GM19467 (cell line): ENCODE data around the gene COLEC11.
"Not testable (repeated sequence)": the region's sequence is repeated elsewhere in the genome, so short reads cannot be mapped to it uniquely, and the experiment has no call there.

ENCODE experiments used
- ATAC-seq: cut with Tn5 transposase; IDR thresholded peaks from one replicate; pipeline ENCODE4 v1.9.1; 2021; ENCODE audit warnings: mild to moderate bottlenecking, moderate library complexity; ENCODE audit not compliant: unreplicated experiment

Gene COLEC11

DNA sequence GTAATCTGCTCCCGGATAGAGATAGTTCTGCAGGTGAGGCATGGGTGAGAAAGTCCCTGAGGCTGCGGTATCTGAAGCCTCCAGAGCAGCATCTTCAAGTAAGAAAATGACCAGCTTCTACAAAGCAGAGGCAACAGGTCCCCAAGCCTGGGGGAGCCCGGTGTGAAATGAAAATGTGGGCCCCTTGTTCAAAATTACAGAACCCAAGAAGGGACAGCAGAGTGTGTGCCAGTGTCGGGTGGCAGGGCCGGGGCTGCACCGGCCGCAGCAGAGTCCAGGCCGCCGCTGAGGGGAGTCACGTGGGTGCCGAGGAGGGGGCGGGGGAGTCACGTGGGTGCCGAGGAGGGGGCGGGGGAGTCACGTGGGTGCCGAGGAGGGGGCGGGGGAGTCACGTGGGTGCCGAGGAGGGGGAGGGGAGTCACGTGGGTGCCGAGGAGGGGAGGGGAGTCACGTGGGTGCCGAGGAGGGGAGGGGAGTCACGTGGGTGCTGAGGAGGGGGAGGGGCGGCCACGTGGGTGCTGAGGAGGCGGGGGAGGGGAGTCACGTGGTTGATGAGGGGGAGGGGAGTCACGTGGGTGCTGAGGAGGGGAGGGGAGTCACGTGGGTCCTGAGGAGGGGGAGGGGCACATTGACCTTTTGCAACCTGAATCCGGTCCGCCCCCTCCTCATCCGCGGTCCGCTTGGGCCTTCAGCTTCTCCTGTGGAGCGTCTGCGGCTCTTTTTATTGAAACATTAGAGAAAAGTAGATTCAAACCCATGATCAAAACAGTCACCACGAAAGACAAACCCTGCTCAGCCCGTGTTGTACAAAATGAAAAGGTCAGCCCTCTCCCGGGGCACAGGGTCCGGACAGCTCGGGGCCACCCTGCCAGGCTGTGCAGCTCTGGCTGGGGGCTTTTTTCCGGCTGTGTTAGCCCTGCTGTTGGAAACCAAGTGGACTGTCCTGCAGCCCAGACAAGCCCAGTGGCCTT lies 10.4 kb downstream of the COLEC11 start:
- no peak for ATAC-seq

DNA sequence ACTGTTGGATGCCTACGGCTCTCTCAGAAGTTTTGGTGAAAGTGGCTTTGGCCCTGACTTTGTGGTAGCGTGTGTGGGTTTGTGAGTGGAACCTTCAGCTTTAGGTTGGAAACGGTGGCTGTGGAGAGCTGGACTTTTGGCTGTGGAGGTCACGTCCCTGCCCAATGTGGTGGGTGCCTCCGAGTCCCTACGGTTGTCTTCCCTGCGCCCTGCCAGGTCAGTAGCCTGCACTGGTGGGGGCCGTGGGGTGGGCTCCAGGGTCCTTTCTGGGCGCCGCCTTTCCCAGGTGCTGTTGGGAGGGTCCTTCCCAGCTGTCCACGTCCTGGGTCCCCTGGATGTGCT lies 11.1 kb downstream of the COLEC11 start:
- ATAC-seq: no peak

DNA sequence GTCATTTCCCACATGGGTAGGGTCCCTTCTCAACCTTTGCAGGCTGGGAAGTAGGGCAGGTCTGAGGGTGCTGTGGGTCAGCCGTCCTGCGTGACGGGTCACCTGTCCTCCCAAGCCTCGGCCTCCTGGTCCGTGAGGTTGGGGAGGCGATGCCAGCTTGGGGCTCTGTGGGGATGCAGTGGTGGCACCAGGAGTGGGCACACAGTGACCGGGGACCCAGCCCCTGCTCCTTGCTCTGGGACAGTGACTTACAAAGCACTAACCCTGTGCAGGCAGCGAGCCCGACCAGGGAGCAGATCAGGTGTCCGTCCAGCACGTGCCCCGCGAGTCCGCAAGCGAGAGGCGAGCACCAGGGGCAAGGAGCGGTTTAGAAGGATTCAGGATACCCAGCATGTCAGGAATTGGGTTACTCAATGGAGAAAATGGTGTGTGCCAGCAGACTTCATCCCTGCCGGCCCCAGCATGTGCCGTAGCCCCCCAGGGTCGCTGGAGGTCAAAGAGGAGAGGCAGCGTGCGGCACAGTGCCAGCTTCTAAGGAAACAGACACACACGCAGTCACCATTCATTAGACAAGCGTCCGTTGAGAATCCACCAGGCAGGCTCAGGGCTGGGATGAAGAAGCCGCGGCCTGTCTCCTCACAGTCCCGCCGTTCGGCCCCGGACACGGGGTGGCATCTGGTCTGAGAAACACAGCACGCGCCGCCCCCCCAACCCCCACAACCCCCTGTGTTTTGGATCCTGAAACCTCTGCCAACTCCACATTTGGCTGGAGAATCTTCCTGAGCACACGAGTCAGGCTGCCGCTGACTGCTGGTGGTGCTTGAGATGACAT lies 11.7 kb downstream of the COLEC11 start:
- ATAC-seq: no peak

DNA sequence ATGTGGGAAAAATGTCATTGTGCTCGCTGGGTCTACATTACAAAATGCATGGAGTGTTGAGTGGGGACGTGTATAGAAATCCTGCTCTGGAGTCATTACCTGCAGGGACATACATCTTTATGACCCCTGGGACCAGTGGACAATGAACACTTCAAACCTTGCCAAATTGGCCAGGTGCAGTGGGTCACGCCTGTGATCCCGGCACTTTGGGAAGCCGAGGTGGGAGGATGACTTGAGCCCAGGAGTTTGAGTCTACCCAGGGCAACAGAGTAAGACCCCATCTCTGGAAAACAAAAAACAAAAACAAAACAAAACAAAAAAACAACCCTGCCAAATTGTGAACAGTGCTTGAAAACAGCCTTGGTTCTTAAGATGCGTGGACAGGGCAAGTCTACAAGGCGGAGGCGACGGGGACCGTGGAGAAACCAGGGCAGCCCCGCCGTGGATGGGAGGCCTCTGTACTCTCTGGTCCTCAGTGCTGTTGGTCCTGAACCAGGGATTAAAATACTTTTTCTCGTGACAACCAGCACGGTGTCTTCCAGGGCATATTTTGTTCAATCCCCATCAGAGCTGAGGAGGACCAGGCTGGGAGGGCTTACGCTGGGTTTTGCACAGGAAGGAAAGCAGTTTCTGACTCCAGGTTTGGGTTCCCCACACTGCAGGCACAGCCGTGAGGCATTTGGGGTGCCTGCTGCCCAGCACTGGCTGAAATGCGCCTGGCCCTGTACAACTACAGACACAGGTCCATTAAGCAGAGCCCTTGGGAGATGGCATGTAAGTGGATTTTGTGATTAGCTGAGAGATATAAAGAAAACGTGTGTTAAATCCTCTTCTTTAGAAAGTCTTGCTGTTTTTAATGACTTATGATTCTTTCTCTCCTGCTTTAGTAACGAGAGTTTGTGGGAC lies 13.7 kb downstream of the COLEC11 start:
- ATAC-seq: no peak

DNA sequence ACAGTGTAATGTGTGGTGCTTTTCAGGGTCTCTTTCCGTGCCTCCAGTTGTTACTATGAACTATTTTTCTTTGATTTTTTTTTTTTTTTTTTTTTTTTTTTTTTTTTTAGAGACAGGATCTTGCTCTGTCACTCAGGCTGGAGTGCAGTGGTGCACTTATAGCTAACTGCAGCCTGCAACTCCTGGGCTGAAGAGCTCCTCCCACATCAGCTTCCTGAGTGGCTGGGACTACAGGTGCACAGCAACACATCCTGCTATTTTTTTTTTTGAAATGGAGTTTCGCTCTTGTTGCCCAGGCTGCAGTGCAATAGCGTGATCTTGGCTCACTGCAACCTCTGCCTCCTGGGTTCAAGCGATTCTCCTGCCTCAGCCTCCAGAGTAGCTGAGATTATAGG lies 14.4 kb downstream of the COLEC11 start:
- not testable (repeated sequence) for ATAC-seq

DNA sequence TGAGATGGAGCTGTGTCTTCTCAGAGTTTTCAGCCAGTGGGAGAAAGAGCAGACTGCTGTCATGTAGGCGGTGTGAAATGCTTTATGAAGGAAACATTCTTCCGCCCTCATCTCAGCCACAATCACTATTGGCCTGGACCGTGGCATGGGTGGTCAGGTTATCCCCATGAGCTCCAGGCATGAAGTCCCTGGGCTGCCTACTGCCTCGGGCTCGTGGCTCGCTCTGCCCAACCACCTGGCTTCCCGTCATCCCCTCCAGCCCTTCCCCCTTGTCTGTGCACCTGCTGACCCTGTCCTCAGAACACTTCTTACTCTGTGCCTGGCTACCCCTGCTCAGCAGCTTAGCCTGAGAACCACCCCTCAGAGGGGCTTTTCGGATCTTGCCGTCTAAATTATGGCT lies 15.5 kb downstream of the COLEC11 start:
- ATAC-seq: no peak

DNA sequence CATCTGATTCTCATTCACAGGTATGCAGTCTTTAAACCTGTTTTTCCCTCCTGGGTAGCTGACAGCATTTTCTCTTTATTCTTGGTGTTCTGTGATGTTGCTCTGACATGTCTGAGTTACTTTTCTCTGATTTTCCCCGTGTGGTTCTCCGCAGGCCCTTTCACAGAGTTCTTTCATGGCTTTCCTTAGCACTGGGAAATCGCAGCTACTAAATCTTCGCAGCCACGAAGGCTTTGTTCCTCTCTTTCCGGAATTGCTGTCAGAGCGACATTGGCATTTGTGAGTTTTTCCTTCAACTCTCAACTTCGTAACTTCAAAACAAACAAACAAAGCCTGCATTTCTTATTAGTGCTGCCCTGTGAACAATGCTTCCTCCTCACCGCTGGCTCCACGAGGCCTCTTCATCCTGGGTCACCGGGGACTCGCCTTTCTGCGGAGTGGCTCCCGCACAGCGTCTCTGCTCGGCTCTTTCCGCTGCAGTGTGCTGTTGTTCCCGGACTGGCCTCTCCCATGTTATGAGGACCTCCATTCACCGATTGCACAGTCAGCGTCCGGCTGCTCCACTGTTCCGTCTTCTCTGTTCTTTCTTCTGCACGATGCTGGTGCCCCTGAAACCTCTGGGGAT lies 16.1 kb downstream of the COLEC11 start:
- ATAC-seq: no peak

DNA sequence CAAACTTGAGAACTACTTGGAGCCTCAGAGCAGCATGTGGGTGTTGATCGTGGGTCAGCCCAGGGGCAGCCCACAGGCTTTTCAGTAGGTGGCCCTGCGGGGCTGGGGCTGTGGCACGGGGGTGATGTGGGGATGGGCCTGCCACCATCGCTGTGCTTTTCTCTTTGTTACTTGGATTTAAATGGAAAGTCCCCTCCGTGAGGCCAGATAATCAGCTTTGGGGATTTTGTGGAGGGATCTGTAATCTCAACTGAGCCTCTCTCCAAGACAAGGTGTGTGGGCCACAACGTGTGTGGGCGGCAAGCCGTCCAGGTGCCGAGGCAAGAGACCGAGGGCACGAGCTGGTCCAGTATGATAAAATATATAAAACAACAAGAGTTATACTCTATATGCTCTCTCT lies 16.7 kb downstream of the COLEC11 start:
- no peak for ATAC-seq

DNA sequence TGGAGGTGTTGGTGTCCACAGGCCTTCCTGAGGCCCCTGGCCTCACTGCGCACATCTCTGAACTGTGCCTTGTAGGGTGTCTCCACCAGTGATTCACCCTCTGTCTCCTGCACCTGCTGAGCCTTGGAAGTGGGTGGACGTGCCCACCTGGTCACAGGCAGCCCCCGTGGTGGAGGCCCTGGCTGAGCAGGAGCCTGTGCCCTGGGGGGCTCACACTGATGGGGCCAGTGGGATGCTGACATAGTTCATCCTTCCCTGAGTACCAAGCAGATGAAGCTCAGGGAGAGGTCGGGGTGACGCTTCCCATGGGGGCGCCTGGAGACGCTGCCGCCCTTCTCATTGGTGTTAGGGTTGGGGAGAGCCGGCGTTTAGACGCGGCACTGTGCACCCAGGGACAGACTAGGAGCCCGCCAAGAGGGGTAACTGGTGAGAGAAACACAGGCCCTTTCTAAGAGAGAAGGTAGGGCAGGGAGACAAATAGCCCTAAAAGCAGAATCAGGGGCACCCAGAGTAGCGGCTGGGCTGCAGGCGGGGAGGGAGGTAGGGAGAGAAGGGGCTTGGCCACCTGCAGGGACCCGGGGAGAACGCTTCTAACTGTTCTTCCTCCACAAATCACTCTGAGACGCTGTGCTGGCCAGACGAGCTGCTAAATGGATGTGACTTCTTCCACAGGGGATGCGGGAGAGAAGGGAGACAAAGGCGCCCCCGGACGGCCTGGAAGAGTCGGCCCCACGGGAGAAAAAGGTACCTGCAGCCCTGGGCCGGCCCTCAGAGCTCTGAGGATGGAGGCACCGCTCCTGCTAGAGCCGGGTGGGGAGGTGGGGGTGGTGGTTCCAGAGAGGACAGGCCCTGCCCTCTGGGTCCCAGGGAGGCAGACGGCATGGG lies 18.0 kb downstream of the COLEC11 start:
- ATAC-seq: no peak

DNA sequence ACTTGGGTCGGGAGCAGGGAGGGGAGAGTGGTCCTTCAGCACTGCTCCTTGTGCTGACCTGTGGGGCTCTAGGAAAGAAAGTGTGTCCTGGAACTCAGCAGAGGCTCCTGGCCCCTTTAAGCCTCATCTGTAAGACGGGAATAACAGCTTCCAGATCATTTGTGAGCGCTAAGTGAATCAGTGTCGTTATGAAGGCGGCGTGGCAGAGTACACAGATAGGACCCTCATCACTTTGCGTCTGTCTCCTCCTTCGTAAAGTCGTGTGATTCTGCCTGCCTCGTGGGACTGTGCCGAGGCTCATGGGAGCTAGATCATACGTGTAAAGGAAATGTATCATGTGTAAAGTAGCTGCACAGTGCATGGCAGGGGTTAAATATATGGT lies 18.6 kb downstream of the COLEC11 start:
- no peak for ATAC-seq

DNA sequence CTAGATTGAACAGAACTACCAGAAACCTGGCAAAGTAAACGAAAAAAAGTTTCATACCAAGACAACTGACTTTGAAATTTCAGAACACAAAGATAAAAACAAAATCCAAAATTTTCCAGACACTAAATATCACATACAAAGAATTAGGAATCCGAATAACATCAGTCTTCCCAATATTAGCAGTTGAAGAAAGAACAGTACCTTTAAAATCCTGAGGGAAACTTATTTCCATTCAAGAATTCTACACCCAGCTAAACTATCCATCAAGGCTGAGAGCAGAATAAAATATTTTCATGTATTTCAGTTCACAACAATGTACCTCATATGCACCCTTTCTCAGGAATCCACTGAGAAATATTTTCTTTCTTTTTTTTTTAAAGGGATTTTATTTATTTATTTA lies 19.8 kb downstream of the COLEC11 start:
- ATAC-seq: not testable (repeated sequence)

DNA sequence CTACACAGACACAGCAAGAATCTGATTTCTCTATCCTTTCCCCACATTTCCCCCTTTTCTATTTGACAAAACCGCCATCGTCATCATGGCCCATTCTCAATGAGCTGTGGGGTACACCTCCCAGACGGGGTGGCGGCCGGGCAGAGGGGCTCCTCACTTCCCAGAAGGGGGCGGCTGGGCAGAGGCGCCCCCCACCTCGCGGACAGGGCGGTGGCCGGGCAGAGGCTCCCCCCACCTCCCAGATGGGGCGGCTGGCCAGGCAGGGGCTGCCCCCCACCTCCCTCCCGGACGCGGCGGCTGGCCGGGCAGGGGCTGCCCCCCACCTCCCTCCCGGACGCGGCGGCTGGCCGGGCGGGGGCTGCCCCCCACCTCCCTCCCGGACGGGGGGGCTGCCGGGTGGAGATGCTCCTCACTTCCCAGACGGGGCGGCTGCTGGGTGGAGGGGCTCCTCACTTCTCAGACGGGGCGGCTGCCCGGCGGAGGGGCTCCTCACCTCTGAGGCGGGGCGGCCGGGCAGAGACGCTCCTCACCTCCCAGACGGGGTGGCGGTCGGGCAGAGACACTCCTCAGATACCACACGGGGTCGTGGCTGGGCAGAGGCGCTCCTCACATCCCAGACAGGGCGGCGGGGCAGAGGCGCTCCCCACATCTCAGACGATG lies 20.8 kb downstream of the COLEC11 start:
- ATAC-seq: not testable (repeated sequence)

DNA sequence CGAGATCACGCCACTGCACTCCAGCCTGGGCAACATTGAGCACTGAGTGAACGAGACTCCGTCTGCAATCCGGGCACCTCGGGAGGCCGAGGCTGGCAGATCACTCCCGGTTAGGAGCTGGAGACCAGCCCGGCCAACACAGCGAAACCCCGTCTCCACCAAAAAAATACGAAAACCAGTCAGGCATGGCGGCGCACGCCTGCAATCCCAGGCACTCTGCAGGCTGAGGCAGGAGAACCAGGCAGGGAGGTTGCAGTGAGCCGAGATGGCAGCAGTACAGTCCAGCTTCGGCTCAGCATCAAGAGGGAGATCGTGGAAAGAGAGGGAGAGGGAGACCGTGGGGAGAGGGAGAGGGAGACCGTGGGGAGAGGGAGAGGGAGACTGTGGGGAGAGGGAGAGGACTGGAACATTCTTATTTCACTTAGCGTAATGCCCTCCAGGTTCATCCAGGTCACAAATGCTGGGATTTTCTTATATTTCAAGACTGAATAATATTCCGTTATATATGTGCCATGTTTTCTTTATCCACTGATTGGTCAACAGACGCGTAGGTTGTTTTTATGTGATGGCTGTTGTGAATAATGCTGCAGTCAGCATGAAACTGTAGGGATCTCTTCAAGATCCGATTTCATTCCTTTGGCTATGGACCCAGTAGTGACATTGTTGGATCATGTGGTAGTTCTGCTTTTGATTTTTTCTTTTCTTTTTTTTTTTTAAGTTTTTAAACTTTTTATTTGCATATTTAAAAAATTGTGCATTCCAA lies 21.7 kb downstream of the COLEC11 start:
- not testable (repeated sequence) for ATAC-seq

DNA sequence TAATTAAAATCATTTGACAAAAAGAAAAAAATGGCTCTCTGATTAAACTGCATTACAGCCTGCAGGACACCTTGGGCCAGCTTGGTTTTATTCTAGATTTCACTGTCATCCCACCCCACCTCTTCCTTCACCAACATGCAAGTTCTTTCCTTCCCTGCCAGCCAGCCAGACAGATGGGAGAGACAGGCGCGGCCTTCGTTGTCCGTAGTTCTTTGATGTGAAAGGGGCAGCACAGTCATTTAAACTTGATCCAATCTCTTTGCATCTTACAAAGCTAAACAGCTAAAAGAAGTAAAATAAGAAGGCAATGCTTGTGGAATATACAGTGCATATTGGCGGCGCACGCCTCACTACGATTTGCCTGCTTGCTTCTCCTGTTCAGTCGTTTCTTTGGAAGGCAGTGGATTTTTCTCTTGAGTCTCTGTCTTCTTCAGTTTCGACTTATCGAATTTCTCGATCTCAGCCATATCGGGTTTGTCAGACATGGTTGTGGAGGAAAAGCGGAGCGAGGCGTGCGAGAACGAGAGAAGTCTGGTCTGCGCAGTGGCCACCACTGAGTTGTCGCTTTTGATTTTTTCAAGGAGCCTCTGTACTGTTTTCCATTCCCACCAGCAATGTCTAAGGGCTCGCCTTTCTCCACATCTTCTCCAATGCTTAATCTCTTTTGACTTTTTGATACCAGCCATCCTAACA lies 22.4 kb downstream of the COLEC11 start:
- no peak for ATAC-seq

DNA sequence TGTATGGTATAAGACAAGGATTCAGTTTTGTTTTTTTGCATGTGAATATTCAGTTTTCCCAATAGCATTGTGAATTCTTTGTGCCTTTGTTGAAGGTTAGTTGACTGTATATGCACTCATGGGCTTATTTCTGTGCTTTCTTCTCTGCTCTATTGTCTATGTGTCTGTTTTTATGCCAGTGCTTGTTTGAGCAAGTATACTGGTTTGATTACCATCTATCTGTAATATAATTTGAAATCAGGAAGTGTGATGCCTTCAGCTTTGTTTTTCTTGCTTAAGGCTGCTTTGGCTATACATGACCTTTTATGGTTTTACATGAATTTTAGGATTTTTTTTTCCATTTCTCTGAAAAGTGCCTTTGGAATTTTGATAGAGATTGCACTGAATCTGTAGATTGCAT lies 23.5 kb downstream of the COLEC11 start:
- no peak for ATAC-seq

DNA sequence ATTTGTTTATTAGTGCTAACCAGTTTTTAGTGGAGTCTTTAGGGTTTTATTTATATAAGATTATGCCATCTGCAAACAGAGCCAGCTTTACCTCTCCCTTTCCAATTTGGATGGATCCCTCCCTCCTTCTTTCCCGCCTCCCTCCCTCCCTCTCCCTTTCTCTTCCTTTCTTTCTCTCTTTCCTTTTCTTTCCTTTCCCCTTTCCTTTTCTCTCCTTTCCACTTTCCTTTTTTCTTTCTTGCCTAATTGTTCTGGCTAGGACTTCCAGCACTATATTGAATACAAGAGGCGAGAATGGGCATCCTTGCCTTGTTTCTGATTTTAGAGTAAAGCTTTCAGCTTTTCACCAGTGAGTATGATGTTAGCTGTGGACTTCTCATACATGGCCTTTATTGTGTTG lies 24.1 kb downstream of the COLEC11 start:
- ATAC-seq: no peak

DNA sequence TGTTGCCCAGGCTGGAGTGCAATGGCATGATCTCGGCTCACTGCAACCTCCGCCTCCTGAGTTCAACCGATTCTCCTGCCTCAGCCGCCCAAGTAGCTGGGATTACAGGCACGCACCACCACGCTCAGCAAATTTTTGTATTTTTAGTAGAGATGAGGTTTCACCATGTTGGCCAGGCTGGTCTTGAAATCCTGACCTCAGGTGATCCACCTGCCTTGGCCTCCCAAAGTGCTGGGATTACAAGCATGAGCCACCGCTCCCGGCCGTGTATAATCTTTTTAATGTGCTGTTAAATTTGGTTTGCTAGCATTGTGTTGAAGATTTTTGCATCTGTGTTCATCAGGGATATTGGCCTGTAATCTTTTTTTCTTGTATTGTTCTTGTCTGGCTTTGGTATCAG lies 24.7 kb downstream of the COLEC11 start:
- ATAC-seq: not testable (repeated sequence)

DNA sequence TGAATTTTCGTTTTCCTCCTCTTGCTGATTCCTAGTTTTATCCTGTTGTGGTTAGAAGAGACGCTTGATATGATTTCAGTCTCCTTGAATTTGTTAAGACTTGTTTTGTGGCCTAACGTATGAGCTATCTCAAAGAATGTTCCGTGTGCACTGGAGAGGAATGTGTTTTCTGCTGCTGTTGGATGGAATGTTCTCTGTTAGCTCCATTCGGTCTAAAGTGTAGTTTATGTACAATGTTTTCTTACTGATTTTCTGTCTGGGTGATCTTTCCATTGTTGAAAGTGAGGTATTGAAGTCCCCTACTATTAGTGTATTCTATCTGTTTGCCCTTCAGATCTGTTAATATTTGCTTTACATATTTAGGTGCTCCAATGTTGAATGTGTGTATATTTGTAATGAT lies 25.9 kb downstream of the COLEC11 start:
- ATAC-seq: no peak
